HCT116 (cell line): ENCODE measurements around the gene BAHD1. TPM values are rescaled to one million over a fixed set of nuclear protein-coding genes. Genes with fewer than 3 reads are reported as not detected.

Experiments used
- ATAC-seq: fragments of 200-7000 bp; cut with Tn5 transposase; 2 replicates; pipeline ENCODE4 v1.9.1; 2020; ENCODE audit warnings: mild to moderate bottlenecking, moderate library complexity
- BruUV-seq: library from RNA; stranded (reverse); fragments of 400-500 nt; replicated peaks from 2 replicates; lab custom pipeline; 2021; lab: Mats Ljungman, UMichigan
- CTCF ChIA-PET: fragments of 300-600 bp; sonication (Branson Sonifier 250); formaldehyde crosslinking; loops from one replicate; lab custom pipeline; 2021; ENCODE audit warnings: antibody characterized with exemption; lab: Charles Lee
- POLR2A ChIA-PET: fragments of 300-600, 350-600 bp; sonication (Branson Sonifier 250); formaldehyde crosslinking; loops from one replicate; lab custom pipeline; 2021; ENCODE audit warnings: antibody characterized with exemption; lab: Charles Lee
- RAD21 ChIA-PET, 2 experiments: fragments of 300-600 bp; sonication (Branson Sonifier 250); formaldehyde crosslinking; loops; one replicate each; lab custom pipeline; 2023; ENCODE audit warnings: low total read pairs in 2 of 2; ENCODE audit not compliant: uncharacterized antibody in 2 of 2, unreplicated experiment in 2 of 2, low non-redundant PET in 1 of 2; lab: Charles Lee
- DNase-seq: peaks from one replicate; pipeline ENCODE4 v3.0.0-alpha.2; 2010; ENCODE audit warnings: low read depth, low spot score
- H2AFZ ChIP-seq: fragments of 200-600 bp; shearing (Covaris generic), sonication (generic); 2 replicates; pipeline ENCODE4 v1.6.1; 2017; ENCODE audit warnings: low read depth, mixed run types, mixed read lengths, antibody characterized with exemption, low read length; ENCODE audit not compliant: poor library complexity, severe bottlenecking
- H3K27ac ChIP-seq: 2 replicates; pipeline ENCODE4 v1.5.1; 2012; ENCODE audit warnings: low read depth, low read length
- H3K27me3 ChIP-seq: fragments of 200-600 bp; sonication (generic); 2 replicates; pipeline ENCODE4 v1.6.1; 2016; ENCODE audit warnings: mixed run types, low read length, mixed read lengths; ENCODE audit not compliant: insufficient read depth
- H3K36me3 ChIP-seq, 2 experiments: fragments of 200-500 bp in 1 of 2; fragments of 200-600 bp in 1 of 2; sonication (Bioruptor generic) in 1 of 2; sonication (generic) in 1 of 2; 2 replicates each; pipeline versions ENCODE4 v1.5.1 to v1.6.1; 2014 to 2016; ENCODE audit warnings: low read length in 2 of 2, inconsistent platforms in 1 of 2, mixed read lengths in 1 of 2, mixed run types in 1 of 2; ENCODE audit not compliant: insufficient read depth in 2 of 2, control insufficient read depth in 1 of 2
- H3K4me1 ChIP-seq, 2 experiments: fragments of 200-600 bp in 1 of 2; sonication (generic) in 1 of 2; 2 replicates each; pipeline versions ENCODE4 v1.5.1 to v1.6.1; 2012 to 2017; ENCODE audit warnings: low read length in 2 of 2, inconsistent platforms in 1 of 2, mild to moderate bottlenecking in 1 of 2, mixed read lengths in 1 of 2, mixed run types in 1 of 2, moderate library complexity in 1 of 2; ENCODE audit not compliant: insufficient read depth in 2 of 2, control insufficient read depth in 1 of 2
- H3K4me2 ChIP-seq: fragments of 200-600 bp; sonication (generic); 2 replicates; pipeline ENCODE4 v1.6.1; 2017; ENCODE audit warnings: mixed run types, low read length, mixed read lengths
- H3K4me3 ChIP-seq, 2 experiments: fragments of 200-600 bp in 1 of 2; sonication (generic) in 1 of 2; replicated peaks in 1 of 2; 2 replicates each; pipeline ENCODE4 v1.5.1; 2011 to 2016; ENCODE audit warnings: low read length in 2 of 2, control low read depth in 1 of 2, low read depth in 1 of 2, mild to moderate bottlenecking in 1 of 2, mixed read lengths in 1 of 2, mixed run types in 1 of 2
- H3K79me2 ChIP-seq: fragments of 200-600 bp; sonication (generic); 2 replicates; pipeline ENCODE4 v1.6.1; 2017; ENCODE audit warnings: mild to moderate bottlenecking, mixed run types, low read length, moderate library complexity, mixed read lengths; ENCODE audit not compliant: insufficient read depth
- H3K9ac ChIP-seq: fragments of 200-600 bp; sonication (generic); 2 replicates; pipeline ENCODE4 v1.6.1; 2016; ENCODE audit warnings: low read length, mixed read lengths
- H3K9me2 ChIP-seq: fragments of 200-600 bp; sonication (generic), shearing (Covaris generic); 2 replicates; pipeline ENCODE4 v1.6.1; 2017; ENCODE audit warnings: mixed run types, mild to moderate bottlenecking, moderate library complexity; ENCODE audit not compliant: insufficient read depth
- H3K9me3 ChIP-seq, 2 experiments: fragments of 200-500 bp in 1 of 2; fragments of 200-600 bp in 1 of 2; sonication (Bioruptor generic) in 1 of 2; sonication (generic) in 1 of 2; 2 replicates each; pipeline ENCODE4 v1.6.1; 2014 to 2017; ENCODE audit warnings: low read length in 2 of 2, mixed read lengths in 2 of 2, inconsistent platforms in 1 of 2, low read depth in 1 of 2, mild to moderate bottlenecking in 1 of 2, mixed run types in 1 of 2, moderate library complexity in 1 of 2; ENCODE audit not compliant: control insufficient read depth in 1 of 2, insufficient read depth in 1 of 2
- H4K20me1 ChIP-seq: fragments of 200-600 bp; sonication (generic), shearing (Covaris generic); 2 replicates; pipeline ENCODE4 v1.6.1; 2017; ENCODE audit warnings: mixed run types, mild to moderate bottlenecking, moderate library complexity; ENCODE audit not compliant: insufficient read depth
- CBX3 ChIP-seq: IDR thresholded peaks from 2 replicates; pipeline ENCODE4 v1.6.1; 2012; ENCODE audit warnings: low read depth
- CEBPB ChIP-seq: IDR thresholded peaks from 2 replicates; pipeline ENCODE4 v1.6.1; 2012; ENCODE audit warnings: low read depth
- ELF1 ChIP-seq: IDR thresholded peaks from 2 replicates; pipeline ENCODE4 v1.6.1; 2012; ENCODE audit warnings: low read depth, borderline replicate concordance
- EZH2 ChIP-seq: fragments of 200-600 bp; sonication (generic); IDR thresholded peaks from 2 replicates; pipeline ENCODE4 v1.6.1; 2017; ENCODE audit warnings: antibody characterized with exemption, mixed run types
- EZH2phosphoT487 ChIP-seq: fragments of 200-600 bp; IDR thresholded peaks from 2 replicates; pipeline ENCODE4 v1.6.1; 2018; ENCODE audit warnings: antibody characterized with exemption, borderline replicate concordance
- FOSL1 ChIP-seq: IDR thresholded peaks from 2 replicates; pipeline ENCODE4 v1.6.1; 2012; ENCODE audit warnings: low read depth
- JUND ChIP-seq: IDR thresholded peaks from 2 replicates; pipeline ENCODE4 v1.6.1; 2012
- POLR2A ChIP-seq: IDR thresholded peaks from 2 replicates; pipeline ENCODE4 v1.7.0; 2011; ENCODE audit warnings: borderline replicate concordance; ENCODE audit not compliant: insufficient read depth, insufficient read length; ENCODE audit errors: extremely low read depth
- POLR2AphosphoS5 ChIP-seq: IDR thresholded peaks from 2 replicates; pipeline ENCODE4 v1.6.1; 2011; ENCODE audit warnings: mild to moderate bottlenecking, low read depth, low read length, moderate library complexity
- RAD21 ChIP-seq: IDR thresholded peaks from 2 replicates; pipeline ENCODE4 v1.6.1; 2012; ENCODE audit warnings: low read depth, mild to moderate bottlenecking
- SIN3A ChIP-seq: IDR thresholded peaks from 2 replicates; pipeline ENCODE4 v1.6.1; 2012; ENCODE audit warnings: low read depth
- SP1 ChIP-seq: IDR thresholded peaks from 2 replicates; pipeline ENCODE4 v1.6.1; 2012; ENCODE audit warnings: low read depth
- TCF7L2 ChIP-seq: IDR thresholded peaks from 2 replicates; pipeline ENCODE4 v1.7.0; 2011; ENCODE audit warnings: borderline replicate concordance, inconsistent platforms; ENCODE audit not compliant: insufficient read depth, insufficient read length; ENCODE audit errors: extremely low read depth
- YY1 ChIP-seq: IDR thresholded peaks from 2 replicates; pipeline ENCODE4 v1.6.1; 2011; ENCODE audit warnings: low read length, low read depth, moderate library complexity, mild to moderate bottlenecking; ENCODE audit not compliant: insufficient replicate concordance; ENCODE audit errors: extremely low read depth
- ZFX ChIP-seq: fragments of 450-650 bp; IDR thresholded peaks from 2 replicates; pipeline ENCODE4 v1.6.1; 2017
- ZNF274 ChIP-seq: fragments of 200-500 bp; sonication (Bioruptor generic); IDR thresholded peaks from 2 replicates; pipeline ENCODE4 v1.6.1; 2014; ENCODE audit warnings: mild to moderate bottlenecking, low read depth, low read length, inconsistent platforms
- intact Hi-C: fragments of 100-400 bp; cut with micrococcal nuclease; formaldehyde crosslinking; loops from 2 replicates; pipeline ENCODE4 v1.10.0; 2022
- total RNA-seq: library from RNA; stranded (reverse); gene quantifications from one replicate; pipeline ENCODE4 v1.2.1, GENCODE V29; 2021; ENCODE audit not compliant: unreplicated experiment
- TF ChIP-seq, protein P1 (sequence below): IDR thresholded peaks from 2 replicates; pipeline ENCODE4 v1.6.1; 2012; ENCODE audit warnings: low read depth
- TF ChIP-seq, protein P2 (sequence below): IDR thresholded peaks from 2 replicates; pipeline ENCODE4 v1.6.1; 2012
- TF ChIP-seq, protein P3 (sequence below), 3 experiments: fragments of 200-600 bp in 1 of 3; sonication (generic) in 1 of 3; IDR thresholded peaks in 2 of 3; conservative IDR thresholded peaks in 1 of 3; 2 replicates each; pipeline ENCODE4 v1.5.1; 2012 to 2017; ENCODE audit warnings: low read depth in 2 of 3, low read length in 2 of 3, antibody characterized with exemption in 1 of 3, borderline replicate concordance in 1 of 3, control low read depth in 1 of 3, mild to moderate bottlenecking in 1 of 3, mixed read lengths in 1 of 3, mixed run types in 1 of 3, moderate library complexity in 1 of 3; ENCODE audit not compliant: insufficient read depth in 1 of 3
- TF ChIP-seq, protein P4 (sequence below): IDR thresholded peaks from 2 replicates; pipeline ENCODE4 v1.6.1; 2012

BAHD1 gene
- total RNA-seq, 1 experiment from 2014 or later = 25.0 TPM

DNA sequence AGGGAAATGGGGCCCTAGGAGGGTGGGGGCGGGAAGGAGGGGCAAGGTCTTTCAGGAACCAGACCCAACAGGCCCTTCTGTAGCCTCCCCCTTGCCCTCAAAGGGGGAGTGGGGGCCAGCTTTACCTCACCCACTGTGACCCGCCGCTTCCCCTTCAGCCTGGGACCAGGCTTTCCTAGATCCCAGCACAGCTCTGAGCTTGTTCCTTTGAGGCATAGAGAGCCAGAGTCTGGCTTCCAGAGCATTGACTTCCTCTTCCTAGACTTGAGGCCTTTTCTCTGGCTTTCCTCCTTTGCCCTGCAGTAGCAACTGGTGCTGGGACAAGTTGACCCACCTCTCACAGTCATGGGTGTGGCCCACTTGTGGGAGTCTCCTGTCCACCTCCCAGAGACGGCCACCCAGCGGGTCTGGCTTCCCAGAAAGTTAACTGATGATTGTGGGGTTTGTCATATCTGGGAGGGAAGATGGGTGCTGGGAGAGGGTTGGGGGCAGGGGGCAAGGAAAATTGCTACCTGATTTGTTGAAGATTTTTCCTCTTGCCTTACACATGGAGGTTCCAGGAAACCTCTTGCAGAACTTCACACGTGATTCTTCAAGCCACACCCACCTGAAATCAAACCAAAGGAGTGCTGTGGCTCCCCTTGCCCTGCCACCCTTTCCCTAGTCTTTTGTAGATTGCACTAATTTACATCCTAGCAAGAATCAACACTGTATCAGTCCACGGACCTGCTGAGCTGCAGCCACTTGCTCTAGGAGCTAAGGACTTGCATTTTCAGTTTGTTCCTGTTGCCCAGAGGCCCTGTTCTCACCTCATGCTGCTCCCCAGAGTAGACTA is 25.9 kb downstream of the BAHD1 start:
- ChIA-PET RAD21 (no interaction called here), CTCF (no interaction called here), POLR2A (no interaction called here)
- Histone ChIP-seq H2AFZ (no peak overlapping the region), H3K4me3 (no peak overlapping the region), H3K9me2 (no peaks in the 10 kb centered on the region), H3K27me3 (no peaks in the 10 kb centered on the region), H3K27ac (no peak overlapping the region), H3K36me3 (peaks cover 8 to 9% of the 10 kb centered on the region in 2 experiments; a peak in 3 of 4 replicates), H3K9me3 (no peaks in the 10 kb centered on the region), H3K4me2 (no peak overlapping the region), H4K20me1 (no peaks in the 10 kb centered on the region), H3K79me2 (no peaks in the 10 kb centered on the region), H3K9ac (no peak overlapping the region), H3K4me1 (peaks cover 3 to 12% of the 10 kb centered on the region in 2 experiments)
- TF ChIP-seq FOSL1 = no peak
- TF ChIP-seq, protein P1, sequence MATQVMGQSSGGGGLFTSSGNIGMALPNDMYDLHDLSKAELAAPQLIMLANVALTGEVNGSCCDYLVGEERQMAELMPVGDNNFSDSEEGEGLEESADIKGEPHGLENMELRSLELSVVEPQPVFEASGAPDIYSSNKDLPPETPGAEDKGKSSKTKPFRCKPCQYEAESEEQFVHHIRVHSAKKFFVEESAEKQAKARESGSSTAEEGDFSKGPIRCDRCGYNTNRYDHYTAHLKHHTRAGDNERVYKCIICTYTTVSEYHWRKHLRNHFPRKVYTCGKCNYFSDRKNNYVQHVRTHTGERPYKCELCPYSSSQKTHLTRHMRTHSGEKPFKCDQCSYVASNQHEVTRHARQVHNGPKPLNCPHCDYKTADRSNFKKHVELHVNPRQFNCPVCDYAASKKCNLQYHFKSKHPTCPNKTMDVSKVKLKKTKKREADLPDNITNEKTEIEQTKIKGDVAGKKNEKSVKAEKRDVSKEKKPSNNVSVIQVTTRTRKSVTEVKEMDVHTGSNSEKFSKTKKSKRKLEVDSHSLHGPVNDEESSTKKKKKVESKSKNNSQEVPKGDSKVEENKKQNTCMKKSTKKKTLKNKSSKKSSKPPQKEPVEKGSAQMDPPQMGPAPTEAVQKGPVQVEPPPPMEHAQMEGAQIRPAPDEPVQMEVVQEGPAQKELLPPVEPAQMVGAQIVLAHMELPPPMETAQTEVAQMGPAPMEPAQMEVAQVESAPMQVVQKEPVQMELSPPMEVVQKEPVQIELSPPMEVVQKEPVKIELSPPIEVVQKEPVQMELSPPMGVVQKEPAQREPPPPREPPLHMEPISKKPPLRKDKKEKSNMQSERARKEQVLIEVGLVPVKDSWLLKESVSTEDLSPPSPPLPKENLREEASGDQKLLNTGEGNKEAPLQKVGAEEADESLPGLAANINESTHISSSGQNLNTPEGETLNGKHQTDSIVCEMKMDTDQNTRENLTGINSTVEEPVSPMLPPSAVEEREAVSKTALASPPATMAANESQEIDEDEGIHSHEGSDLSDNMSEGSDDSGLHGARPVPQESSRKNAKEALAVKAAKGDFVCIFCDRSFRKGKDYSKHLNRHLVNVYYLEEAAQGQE = no peak
- no peak for TF ChIP-seq ZFX
- no peak for TF ChIP-seq SIN3A
- no peak for TF ChIP-seq EZH2
- no peak for TF ChIP-seq CEBPB
- TF ChIP-seq RAD21 = no peak
- TF ChIP-seq, protein P2, sequence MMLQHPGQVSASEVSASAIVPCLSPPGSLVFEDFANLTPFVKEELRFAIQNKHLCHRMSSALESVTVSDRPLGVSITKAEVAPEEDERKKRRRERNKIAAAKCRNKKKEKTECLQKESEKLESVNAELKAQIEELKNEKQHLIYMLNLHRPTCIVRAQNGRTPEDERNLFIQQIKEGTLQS = no peak
- no peak for TF ChIP-seq SP1
- TF ChIP-seq POLR2AphosphoS5 = no peak
- TF ChIP-seq, protein P3, sequence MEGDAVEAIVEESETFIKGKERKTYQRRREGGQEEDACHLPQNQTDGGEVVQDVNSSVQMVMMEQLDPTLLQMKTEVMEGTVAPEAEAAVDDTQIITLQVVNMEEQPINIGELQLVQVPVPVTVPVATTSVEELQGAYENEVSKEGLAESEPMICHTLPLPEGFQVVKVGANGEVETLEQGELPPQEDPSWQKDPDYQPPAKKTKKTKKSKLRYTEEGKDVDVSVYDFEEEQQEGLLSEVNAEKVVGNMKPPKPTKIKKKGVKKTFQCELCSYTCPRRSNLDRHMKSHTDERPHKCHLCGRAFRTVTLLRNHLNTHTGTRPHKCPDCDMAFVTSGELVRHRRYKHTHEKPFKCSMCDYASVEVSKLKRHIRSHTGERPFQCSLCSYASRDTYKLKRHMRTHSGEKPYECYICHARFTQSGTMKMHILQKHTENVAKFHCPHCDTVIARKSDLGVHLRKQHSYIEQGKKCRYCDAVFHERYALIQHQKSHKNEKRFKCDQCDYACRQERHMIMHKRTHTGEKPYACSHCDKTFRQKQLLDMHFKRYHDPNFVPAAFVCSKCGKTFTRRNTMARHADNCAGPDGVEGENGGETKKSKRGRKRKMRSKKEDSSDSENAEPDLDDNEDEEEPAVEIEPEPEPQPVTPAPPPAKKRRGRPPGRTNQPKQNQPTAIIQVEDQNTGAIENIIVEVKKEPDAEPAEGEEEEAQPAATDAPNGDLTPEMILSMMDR (IDR thresholded peaks at IDR 0.05 in 2 of 3, conservative IDR thresholded peaks at IDR 0.05 in 1 of 3; ENCODE audit: borderline replicate concordance in 1 of 3, insufficient read depth in 1 of 3, low read depth in 2 of 3, low read length in 2 of 3) = no peak
- TF ChIP-seq, protein P4, sequence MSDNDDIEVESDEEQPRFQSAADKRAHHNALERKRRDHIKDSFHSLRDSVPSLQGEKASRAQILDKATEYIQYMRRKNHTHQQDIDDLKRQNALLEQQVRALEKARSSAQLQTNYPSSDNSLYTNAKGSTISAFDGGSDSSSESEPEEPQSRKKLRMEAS = no peak
- TF ChIP-seq CBX3 = no peak
- no peak for TF ChIP-seq JUND
- no peak for TF ChIP-seq YY1
- TF ChIP-seq TCF7L2 = no peak
- TF ChIP-seq POLR2A = no peak
- TF ChIP-seq EZH2phosphoT487 = no peak
- TF ChIP-seq ZNF274 = no peak
- TF ChIP-seq ELF1 = no peak
- DNase-seq (no peak), ATAC-seq (no peak)
- BruUV-seq = no TSS peak
- intact Hi-C loops = no loop called here
